SK-N-MC (cell line): Measurements from ENCODE around the gene KRT73.

ENCODE experiments used
- DNase-seq: peaks from one replicate; pipeline ENCODE4 v3.0.0-alpha.2; 2011; ENCODE audit warnings: low read depth, low spot score
- H3K27ac ChIP-seq: fragments of 200-600 bp; sonication (generic); 2 replicates; pipeline ENCODE4 v1.5.1; 2016; ENCODE audit warnings: mixed run types
- H3K36me3 ChIP-seq: fragments of 200-600 bp; sonication (generic); 2 replicates; pipeline ENCODE4 v1.6.1; 2017; ENCODE audit warnings: antibody characterized with exemption, low read length, mixed read lengths; ENCODE audit not compliant: insufficient read depth
- H3K4me3 ChIP-seq: fragments of 200-600 bp; sonication (generic); 2 replicates; pipeline ENCODE4 v1.5.1; 2016
- H3K9ac ChIP-seq: fragments of 200-600 bp; sonication (generic); 2 replicates; pipeline ENCODE4 v1.8.0; 2017; ENCODE audit warnings: mixed run types, mixed read lengths; ENCODE audit not compliant: insufficient read length
- H3K9me3 ChIP-seq: fragments of 200-600 bp; sonication (generic); 2 replicates; pipeline ENCODE4 v1.6.1; 2017; ENCODE audit warnings: low read depth, mild to moderate bottlenecking, antibody characterized with exemption, low read length, moderate library complexity, mixed read lengths
- EZH2 ChIP-seq: fragments of 200-600 bp; sonication (generic); IDR thresholded peaks from one replicate; pipeline ENCODE4 v1.6.1; 2017; ENCODE audit warnings: antibody characterized with exemption
- FOXP2 ChIP-seq: optimal IDR thresholded peaks from 2 replicates; pipeline ENCODE3; 2011; ENCODE audit warnings: mild to moderate bottlenecking, moderate library complexity; ENCODE audit not compliant: insufficient read depth; ENCODE audit errors: extremely low read length, control extremely low read depth
- POLR2AphosphoS5 ChIP-seq: IDR thresholded peaks from 2 replicates; pipeline ENCODE4 v1.6.1; 2012; ENCODE audit warnings: mild to moderate bottlenecking, low read depth, low read length, borderline replicate concordance

The KRT73 gene

GRCh38 chr12:52659951-52660350 lies 41.6 kb upstream of the KRT73 start:
- TF ChIP-seq FOXP2 (no peak), POLR2AphosphoS5 (no peak), EZH2 (no peak)
- H3K27ac ChIP-seq: no peak overlapping the region
- H3K9me3 ChIP-seq: no peaks in the 10 kb centered on the region
- H3K36me3 ChIP-seq: no peaks in the 10 kb centered on the region
- H3K4me3 ChIP-seq: no peak overlapping the region
- no peak for DNase-seq
- no peak overlapping the region for H3K9ac ChIP-seq

DNA sequence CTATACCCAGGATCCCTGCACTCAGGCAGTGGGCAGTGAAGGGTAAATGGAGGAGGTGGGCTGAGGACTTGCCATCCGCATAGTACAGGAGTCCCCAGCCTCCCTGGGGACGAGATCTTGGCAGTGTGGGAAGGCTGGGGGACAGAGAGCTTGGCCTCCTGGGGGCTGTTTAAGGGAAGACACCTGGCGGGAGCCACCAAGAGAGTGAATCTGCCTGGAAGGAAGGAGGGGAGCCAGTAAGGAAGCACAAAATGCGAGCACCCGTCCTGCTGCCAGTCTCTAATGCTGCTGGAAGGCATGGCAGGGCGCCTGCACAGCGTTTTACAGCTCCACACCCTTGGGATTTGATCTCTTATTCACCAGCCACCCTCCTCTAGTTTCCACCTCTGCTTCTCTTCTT lies 41.0 kb upstream of the KRT73 start:
- no peaks in the 10 kb centered on the region for H3K36me3 ChIP-seq
- TF ChIP-seq EZH2 (no peak), POLR2AphosphoS5 (no peak), FOXP2 (no peak)
- H3K27ac ChIP-seq: no peak overlapping the region
- H3K9me3 ChIP-seq: no peaks in the 10 kb centered on the region
- no peak for DNase-seq
- no peak overlapping the region for H3K4me3 ChIP-seq
- no peak overlapping the region for H3K9ac ChIP-seq

- TF ChIP-seq FOXP2 (no peak), EZH2 (no peak), POLR2AphosphoS5 (no peak)
- H3K4me3 ChIP-seq: no peak overlapping the region
- H3K9me3 ChIP-seq: no peaks in the 10 kb centered on the region
- H3K36me3 ChIP-seq: no peaks in the 10 kb centered on the region
- DNase-seq: no peak
- no peak overlapping the region for H3K27ac ChIP-seq
- H3K9ac ChIP-seq: no peak overlapping the region
Observed at GRCh38 chr12:52658196-52658595, 39.8 kb upstream of the KRT73 start.

DNA sequence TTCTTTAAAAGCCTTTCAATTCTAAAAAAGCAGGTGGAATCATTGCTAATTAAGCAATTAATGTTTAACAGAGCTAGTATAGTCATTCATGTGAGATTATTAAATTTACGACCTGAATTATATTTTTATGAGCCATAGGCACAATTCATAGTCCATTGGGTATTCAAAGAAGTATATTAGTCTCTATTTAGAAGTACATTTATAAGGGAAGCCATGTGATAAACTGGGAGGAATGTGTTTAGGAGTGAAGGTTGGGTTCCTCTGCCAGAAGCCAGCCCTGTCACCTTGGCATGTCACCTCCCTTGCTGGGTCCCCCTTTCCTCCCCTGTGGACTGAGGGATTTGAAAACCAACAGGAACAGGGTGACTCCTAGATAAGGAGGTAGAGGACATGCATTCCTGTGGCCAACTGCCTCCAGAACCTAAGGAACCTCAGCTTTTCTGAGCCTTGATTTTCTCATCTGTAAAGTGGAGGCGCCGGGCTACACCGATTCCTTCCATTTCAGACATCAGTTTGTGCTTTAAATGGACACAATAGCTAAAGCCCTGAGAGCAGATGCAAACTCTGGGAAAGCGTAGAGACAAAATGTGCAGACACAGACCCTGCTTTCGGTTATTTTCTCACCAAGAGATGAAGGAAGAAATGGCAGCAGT lies 39.0 kb upstream of the KRT73 start:
- H3K27ac ChIP-seq: no peak overlapping the region

DNA sequence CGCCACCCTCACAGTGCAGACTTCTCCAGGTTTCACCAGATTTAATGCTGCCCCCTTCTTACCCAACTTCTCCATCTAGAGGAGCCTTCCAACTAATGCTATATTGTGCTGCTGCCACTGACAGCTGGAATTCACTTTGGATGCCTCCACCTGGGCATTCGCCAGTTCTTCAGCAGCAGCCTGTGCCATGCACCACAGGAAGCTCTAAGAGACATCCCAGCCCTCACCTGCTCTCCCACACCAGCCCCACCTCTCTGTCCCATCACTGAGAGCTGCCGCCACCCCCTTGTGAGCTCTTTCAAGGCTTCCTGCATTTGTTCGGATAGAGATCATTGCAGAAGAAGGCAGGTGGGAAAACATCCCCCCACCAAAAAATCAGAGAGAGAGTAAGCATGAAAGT lies 38.3 kb upstream of the KRT73 start:
- Histone ChIP-seq H3K36me3 (no peaks in the 10 kb centered on the region), H3K9me3 (no peaks in the 10 kb centered on the region), H3K4me3 (no peak overlapping the region), H3K9ac (no peak overlapping the region), H3K27ac (no peak overlapping the region)
- TF ChIP-seq FOXP2: no peak
- TF ChIP-seq POLR2AphosphoS5: no peak
- TF ChIP-seq EZH2: no peak
- DNase-seq: no peak

More for the DNA sequence above, 39.0 kb upstream of the KRT73 start:
- H3K4me3 ChIP-seq: no peak overlapping the region
- DNase-seq: no peak
- TF ChIP-seq FOXP2 (no peak), EZH2 (no peak), POLR2AphosphoS5 (no peak)
- H3K36me3 ChIP-seq: no peaks in the 10 kb centered on the region
- H3K9ac ChIP-seq: no peak overlapping the region
- H3K9me3 ChIP-seq: no peaks in the 10 kb centered on the region

- no peak for DNase-seq
- H3K9me3 ChIP-seq: no peaks in the 10 kb centered on the region
- TF ChIP-seq POLR2AphosphoS5: no peak
- TF ChIP-seq FOXP2: no peak
- TF ChIP-seq EZH2: no peak
- H3K4me3 ChIP-seq: no peak overlapping the region
- H3K9ac ChIP-seq: no peak overlapping the region
- H3K36me3 ChIP-seq: no peaks in the 10 kb centered on the region
- H3K27ac ChIP-seq: no peak overlapping the region
Observed at GRCh38 chr12:52655720-52656124, 37.4 kb upstream of the KRT73 start.

- H3K36me3 ChIP-seq: no peaks in the 10 kb centered on the region
- H3K9me3 ChIP-seq: no peaks in the 10 kb centered on the region
- DNase-seq: no peak
- TF ChIP-seq POLR2AphosphoS5: no peak
- no peak overlapping the region for H3K4me3 ChIP-seq
- no peak overlapping the region for H3K27ac ChIP-seq
- H3K9ac ChIP-seq: no peak overlapping the region
Observed at GRCh38 chr12:52655251-52655650, 36.9 kb upstream of the KRT73 start.

GRCh38 chr12:52651726-52652261 lies 33.4 kb upstream of the KRT73 start, which contains the start of gene KRT2:
KRT2 (minus strand) TSS chr12:52652211; CDS start chr12:52652142, 69 bp downstream.
- Histone ChIP-seq H3K36me3 (no peaks in the 10 kb centered on the region), H3K9me3 (no peaks in the 10 kb centered on the region), H3K27ac (no peak within 1 kb of the TSS), H3K9ac (no peak within 1 kb of the TSS), H3K4me3 (no peak within 1 kb of the TSS)
- DNase-seq: no peak
- TF ChIP-seq EZH2: no peak
- TF ChIP-seq FOXP2: no peak
- TF ChIP-seq POLR2AphosphoS5: no peak

DNA sequence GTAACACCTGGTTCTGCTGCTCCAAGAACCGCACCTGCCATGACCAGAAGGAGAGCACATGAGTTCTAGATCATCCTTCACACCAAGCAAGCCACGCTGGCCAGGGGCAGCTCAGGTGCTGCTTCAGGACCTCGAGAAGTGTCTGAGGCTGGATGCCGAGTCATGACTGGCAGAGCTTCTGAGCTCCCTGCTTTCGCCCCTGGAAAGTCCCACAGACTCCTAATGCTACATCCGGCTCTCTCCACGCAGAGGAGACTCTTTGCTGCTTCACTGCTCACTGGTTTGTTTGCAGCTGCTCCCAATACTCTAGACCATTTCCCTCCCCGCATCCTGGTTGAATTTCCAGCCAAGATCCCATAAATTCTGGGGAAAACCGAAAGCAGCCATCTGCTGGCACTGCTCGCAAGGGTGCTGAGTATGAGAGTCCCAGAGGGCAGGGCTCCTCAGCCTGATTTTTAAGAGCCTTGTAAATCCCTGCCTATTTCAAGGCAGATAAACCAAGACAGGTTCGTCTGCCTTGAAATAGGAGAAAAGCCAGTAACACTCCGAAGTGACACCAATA lies 32.2 kb upstream of the KRT73 start:
- no peak overlapping the region for H3K4me3 ChIP-seq
- DNase-seq: no peak
- no peak overlapping the region for H3K9ac ChIP-seq
- H3K9me3 ChIP-seq: no peaks in the 10 kb centered on the region
- H3K36me3 ChIP-seq: no peaks in the 10 kb centered on the region
- H3K27ac ChIP-seq: no peak overlapping the region
- no peak for TF ChIP-seq FOXP2
- no peak for TF ChIP-seq EZH2
- TF ChIP-seq POLR2AphosphoS5: no peak
